DND-41 (cell line): ENCODE results near the gene NHERF2.

ENCODE experiments used
- ATAC-seq: fragments of 200-7000 bp; cut with Tn5 transposase; 3 replicates; pipeline ENCODE4 v1.9.1; 2021; ENCODE audit warnings: low read depth; ENCODE audit not compliant: insufficient read depth
- DNase-seq: peaks from one replicate; pipeline ENCODE4 v3.0.0-alpha.2; 2020
- H2AFZ ChIP-seq: 2 replicates; pipeline ENCODE4 v1.6.0; 2012; ENCODE audit warnings: low read depth, low read length
- H3K27ac ChIP-seq: 2 replicates; pipeline ENCODE4 v1.5.1; 2012; ENCODE audit warnings: low read length, inconsistent platforms
- H3K27me3 ChIP-seq: fragments of 200-600 bp; sonication (generic); 2 replicates; pipeline ENCODE4 v1.6.0; 2012; ENCODE audit warnings: low read length, mild to moderate bottlenecking, inconsistent platforms; ENCODE audit not compliant: insufficient read depth, poor library complexity
- H3K36me3 ChIP-seq: 2 replicates; pipeline ENCODE4 v1.5.1; 2012; ENCODE audit warnings: low read length, inconsistent platforms; ENCODE audit not compliant: insufficient read depth
- H3K4me1 ChIP-seq: 2 replicates; pipeline ENCODE4 v1.5.1; 2012; ENCODE audit warnings: mild to moderate bottlenecking, low read length; ENCODE audit not compliant: insufficient read depth
- H3K4me2 ChIP-seq: 2 replicates; pipeline ENCODE4 v1.6.0; 2012; ENCODE audit warnings: mild to moderate bottlenecking, moderate library complexity, low read length, inconsistent platforms; ENCODE audit not compliant: insufficient read depth
- H3K4me3 ChIP-seq, 2 experiments: fragments of 200-600 bp in 1 of 2; shearing (Covaris generic) in 1 of 2; 2 replicates each; pipeline ENCODE4 v1.5.1; 2012 to 2016; ENCODE audit warnings: inconsistent platforms in 2 of 2, low read length in 2 of 2, mild to moderate bottlenecking in 2 of 2, low read depth in 1 of 2, moderate library complexity in 1 of 2
- H3K79me2 ChIP-seq: 2 replicates; pipeline ENCODE4 v1.6.0; 2012; ENCODE audit warnings: low read length, inconsistent platforms; ENCODE audit not compliant: insufficient read depth
- H3K9ac ChIP-seq: 2 replicates; pipeline ENCODE4 v1.6.0; 2012; ENCODE audit warnings: low read depth, mild to moderate bottlenecking, inconsistent platforms, low read length, moderate library complexity
- H3K9me3 ChIP-seq: 2 replicates; pipeline ENCODE4 v1.5.1; 2012; ENCODE audit warnings: low read length, moderate library complexity, mild to moderate bottlenecking, inconsistent platforms; ENCODE audit not compliant: insufficient read depth, severe bottlenecking
- H4K20me1 ChIP-seq: 2 replicates; pipeline ENCODE4 v1.6.0; 2012; ENCODE audit warnings: low read length; ENCODE audit not compliant: insufficient read depth
- EZH2 ChIP-seq: IDR thresholded peaks from 3 replicates; pipeline ENCODE4 v1.6.1; 2012; ENCODE audit warnings: borderline replicate concordance, low read depth, mild to moderate bottlenecking, moderate library complexity, low read length, inconsistent platforms; ENCODE audit not compliant: severe bottlenecking
- TF ChIP-seq, protein P1 (sequence below): IDR thresholded peaks from 2 replicates; pipeline ENCODE4 v1.5.1; 2012; ENCODE audit warnings: borderline replicate concordance, low read length, moderate library complexity, mild to moderate bottlenecking; ENCODE audit not compliant: poor library complexity, severe bottlenecking; ENCODE audit errors: extremely low read depth

The NHERF2 gene

DNA sequence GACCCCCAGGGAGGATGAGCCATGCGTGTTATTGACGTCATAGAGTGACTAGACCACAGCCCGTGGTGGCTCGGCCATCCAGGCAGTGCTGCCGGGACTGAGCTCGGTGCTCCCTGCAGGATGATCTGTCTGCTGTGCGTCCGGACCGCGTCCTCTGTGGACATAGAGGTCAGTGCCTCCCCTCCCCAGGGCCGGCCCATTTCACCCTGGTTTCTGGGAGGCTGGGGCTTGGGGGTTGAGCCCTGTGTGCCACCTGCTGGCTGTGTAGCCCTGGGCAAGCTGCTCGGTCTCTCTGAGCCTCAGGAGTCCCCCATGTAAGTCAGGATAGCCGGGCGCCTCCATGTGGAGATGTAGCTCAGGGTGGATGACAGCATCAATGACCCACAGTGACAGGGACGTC, 29.4 kb downstream of the NHERF2 start:
- ATAC-seq = no peak; the same call in 2 of the 3 replicates
- no peak for TF ChIP-seq EZH2
- TF ChIP-seq, protein P1, sequence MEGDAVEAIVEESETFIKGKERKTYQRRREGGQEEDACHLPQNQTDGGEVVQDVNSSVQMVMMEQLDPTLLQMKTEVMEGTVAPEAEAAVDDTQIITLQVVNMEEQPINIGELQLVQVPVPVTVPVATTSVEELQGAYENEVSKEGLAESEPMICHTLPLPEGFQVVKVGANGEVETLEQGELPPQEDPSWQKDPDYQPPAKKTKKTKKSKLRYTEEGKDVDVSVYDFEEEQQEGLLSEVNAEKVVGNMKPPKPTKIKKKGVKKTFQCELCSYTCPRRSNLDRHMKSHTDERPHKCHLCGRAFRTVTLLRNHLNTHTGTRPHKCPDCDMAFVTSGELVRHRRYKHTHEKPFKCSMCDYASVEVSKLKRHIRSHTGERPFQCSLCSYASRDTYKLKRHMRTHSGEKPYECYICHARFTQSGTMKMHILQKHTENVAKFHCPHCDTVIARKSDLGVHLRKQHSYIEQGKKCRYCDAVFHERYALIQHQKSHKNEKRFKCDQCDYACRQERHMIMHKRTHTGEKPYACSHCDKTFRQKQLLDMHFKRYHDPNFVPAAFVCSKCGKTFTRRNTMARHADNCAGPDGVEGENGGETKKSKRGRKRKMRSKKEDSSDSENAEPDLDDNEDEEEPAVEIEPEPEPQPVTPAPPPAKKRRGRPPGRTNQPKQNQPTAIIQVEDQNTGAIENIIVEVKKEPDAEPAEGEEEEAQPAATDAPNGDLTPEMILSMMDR = no peak
- no peaks in the 10 kb centered on the region for H3K4me1 ChIP-seq
- H3K27me3 ChIP-seq = no peaks in the 10 kb centered on the region
- no peak overlapping the region for H3K9ac ChIP-seq
- peaks cover 77% of the 10 kb centered on the region for H3K36me3 ChIP-seq
- H3K9me3 ChIP-seq = no peaks in the 10 kb centered on the region
- peaks cover 7% of the 10 kb centered on the region; the same call in 1 of the 2 replicates for H4K20me1 ChIP-seq
- no peak overlapping the region for H3K4me3 ChIP-seq
- H3K79me2 ChIP-seq = no peaks in the 10 kb centered on the region
- DNase-seq = no peak
- no peak overlapping the region for H2AFZ ChIP-seq
- no peak overlapping the region for H3K27ac ChIP-seq
- H3K4me2 ChIP-seq = no peak overlapping the region

DNA sequence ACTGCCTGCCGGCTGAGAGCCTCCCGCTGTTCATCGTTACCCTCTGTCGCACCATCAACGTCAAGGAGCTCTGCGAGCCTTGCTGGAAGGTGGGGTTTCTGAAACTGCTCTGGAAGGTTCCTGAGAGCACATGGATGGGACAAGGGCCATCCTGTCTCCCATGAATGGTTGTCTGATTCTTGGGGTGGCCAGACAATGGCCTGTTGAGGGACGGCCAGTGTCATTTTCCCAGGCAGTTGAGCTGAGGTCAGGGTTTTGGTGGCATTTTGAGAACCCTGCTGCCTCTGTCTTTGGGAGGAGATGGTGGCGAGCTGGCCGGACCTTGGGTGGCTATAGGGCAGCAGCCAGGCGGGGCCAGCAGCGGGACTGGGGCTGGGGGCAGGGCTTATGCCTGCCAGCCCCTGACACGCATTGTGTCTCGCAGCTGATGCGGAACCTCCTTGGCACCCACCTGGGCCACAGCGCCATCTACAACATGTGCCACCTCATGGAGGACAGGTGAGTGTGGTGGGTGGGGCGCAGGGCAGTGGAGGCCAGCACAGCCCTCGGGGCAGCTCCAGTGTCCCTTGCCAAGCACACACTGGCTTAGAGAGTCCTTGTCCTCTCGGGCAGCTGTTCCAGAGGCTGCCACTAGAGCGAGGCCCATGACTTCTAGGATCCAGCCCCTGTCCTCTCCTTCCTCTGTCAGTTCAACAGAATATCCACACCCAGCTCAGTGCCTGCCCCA, 30.1 kb downstream of the NHERF2 start:
- no peaks in the 10 kb centered on the region for H3K79me2 ChIP-seq
- no peak for ATAC-seq
- no peak overlapping the region for H3K4me3 ChIP-seq
- DNase-seq = no peak
- H3K9me3 ChIP-seq = no peaks in the 10 kb centered on the region
- no peak overlapping the region for H2AFZ ChIP-seq
- H3K27me3 ChIP-seq = no peaks in the 10 kb centered on the region
- no peak overlapping the region for H3K4me2 ChIP-seq
- H3K4me1 ChIP-seq = no peaks in the 10 kb centered on the region
- no peak for TF ChIP-seq EZH2
- TF ChIP-seq, protein P1 = peak; percentile 32
- H4K20me1 ChIP-seq = peaks cover 7% of the 10 kb centered on the region; the same call in 1 of the 2 replicates
- H3K27ac ChIP-seq = no peak overlapping the region
- H3K9ac ChIP-seq = no peak overlapping the region
- H3K36me3 ChIP-seq = peaks cover 72% of the 10 kb centered on the region

DNA sequence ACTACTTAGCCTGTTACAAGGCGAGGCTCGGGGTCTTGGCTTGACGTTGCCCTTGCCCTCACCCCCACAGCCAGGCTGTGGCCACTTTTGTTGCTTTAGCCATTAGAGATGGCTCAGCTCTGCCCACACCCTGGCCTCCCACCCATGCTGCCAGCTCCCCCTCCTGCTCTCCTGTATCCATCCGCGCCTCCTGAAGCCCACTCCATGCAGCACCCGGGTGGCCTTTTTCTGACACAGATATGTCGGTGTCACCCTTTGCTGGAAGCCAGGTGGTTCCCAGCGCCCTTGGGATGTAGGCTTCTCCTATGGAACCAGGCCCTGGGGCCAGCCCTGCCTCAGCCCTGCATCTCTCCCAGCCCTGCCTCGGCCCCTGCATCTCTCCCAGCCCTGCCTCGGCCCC, 30.7 kb downstream of the NHERF2 start:
- ATAC-seq (no peak; the same call in 2 of the 3 replicates), DNase-seq (no peak)
- no peaks in the 10 kb centered on the region for H3K4me1 ChIP-seq
- H3K27ac ChIP-seq = no peak overlapping the region
- H3K79me2 ChIP-seq = no peaks in the 10 kb centered on the region
- no peaks in the 10 kb centered on the region for H3K27me3 ChIP-seq
- H4K20me1 ChIP-seq = peaks cover 7% of the 10 kb centered on the region; the same call in 1 of the 2 replicates
- H3K9ac ChIP-seq = no peak overlapping the region
- no peaks in the 10 kb centered on the region for H3K9me3 ChIP-seq
- no peak overlapping the region for H2AFZ ChIP-seq
- H3K4me2 ChIP-seq = no peak overlapping the region
- peaks cover 69% of the 10 kb centered on the region for H3K36me3 ChIP-seq
- TF ChIP-seq EZH2 = no peak
- TF ChIP-seq, protein P1 = no peak
- H3K4me3 ChIP-seq = no peak overlapping the region
